H1 (cell line): ENCODE measurements around the gene ETDB.
"Not testable (repeated sequence)": the region's sequence is repeated elsewhere in the genome, so short reads cannot be mapped to it uniquely, and the experiment has no call there.

ENCODE experiments used
- CEBPB ChIP-seq: IDR thresholded peaks from 2 replicates; pipeline ENCODE4 v1.6.1; 2012; ENCODE audit warnings: low read depth, low read length
- CTCF ChIP-seq, 3 experiments: IDR thresholded peaks; 1 replicate in 2 of 3; 2 replicates in 1 of 3; pipeline versions ENCODE4 v1.5.1 to v1.6.1; 2011; ENCODE audit warnings: low read length in 3 of 3, mild to moderate bottlenecking in 3 of 3, inconsistent platforms in 2 of 3, low read depth in 1 of 3, moderate library complexity in 1 of 3; ENCODE audit not compliant: insufficient read depth in 1 of 3; ENCODE audit errors: control extremely low read depth in 1 of 3
- EP300 ChIP-seq, 2 experiments: IDR thresholded peaks; 1 replicate in 1 of 2; 2 replicates in 1 of 2; pipeline ENCODE4 v1.6.1; 2011 to 2012; ENCODE audit warnings: low read depth in 2 of 2, low read length in 2 of 2, mild to moderate bottlenecking in 2 of 2, borderline replicate concordance in 1 of 2, inconsistent platforms in 1 of 2, moderate library complexity in 1 of 2
- POLR2A ChIP-seq, 2 experiments: IDR thresholded peaks; 1 replicate in 1 of 2; 2 replicates in 1 of 2; pipeline ENCODE4 v1.6.1; 2011; ENCODE audit warnings: low read depth in 2 of 2, low read length in 2 of 2, mild to moderate bottlenecking in 2 of 2; ENCODE audit errors: control extremely low read depth in 1 of 2
- POLR2AphosphoS5 ChIP-seq: IDR thresholded peaks from 2 replicates; pipeline ENCODE4 v1.6.1; 2011; ENCODE audit warnings: low read depth, low read length
- SIN3A ChIP-seq, 2 experiments: IDR thresholded peaks in 1 of 2; conservative IDR thresholded peaks in 1 of 2; 2 replicates each; pipeline ENCODE4 v1.6.1; 2011 to 2012; ENCODE audit warnings: low read length in 2 of 2, improper control_type of control experiment in 1 of 2, low read depth in 1 of 2, mild to moderate bottlenecking in 1 of 2
- SP1 ChIP-seq: IDR thresholded peaks from 2 replicates; pipeline ENCODE4 v1.6.1; 2011; ENCODE audit warnings: low read depth, low read length
- YY1 ChIP-seq: IDR thresholded peaks from 2 replicates; pipeline ENCODE4 v1.6.1; 2011; ENCODE audit warnings: low read depth, mild to moderate bottlenecking, low read length

- TF ChIP-seq YY1; CTCF (IDR thresholded peaks at IDR 0.05; ENCODE audit: control extremely low read depth in 1 of 3, insufficient read depth in 1 of 3, low read depth in 1 of 3, low read length in 3 of 3); CEBPB; POLR2AphosphoS5; SIN3A (conservative IDR thresholded peaks at IDR 0.05 in 1 of 2, IDR thresholded peaks at IDR 0.05 in 1 of 2; ENCODE audit: low read depth in 1 of 2, low read length in 2 of 2); POLR2A (IDR thresholded peaks at IDR 0.05; ENCODE audit: control extremely low read depth in 1 of 2, low read depth in 2 of 2, low read length in 2 of 2); EP300 (IDR thresholded peaks at IDR 0.05; ENCODE audit: borderline replicate concordance in 1 of 2, low read depth in 2 of 2, low read length in 2 of 2); SP1: not testable (repeated sequence)
Observed at GRCh38 chrX:135169534-135169933, 49.2 kb upstream of the ETDB start.
